GM18861 (cell line): ENCODE data around the gene DDX52.
A peak's percentile ranks its signal among the peaks of the same experiment; 100 is the strongest.
"Not testable (repeated sequence)": the region's sequence is repeated elsewhere in the genome, so short reads cannot be mapped to it uniquely, and the experiment has no call there.

Experiments used
- ATAC-seq: cut with Tn5 transposase; IDR thresholded peaks from one replicate; pipeline ENCODE4 v1.9.1; 2021; ENCODE audit not compliant: unreplicated experiment

Gene DDX52

GRCh38 chr17:37657202-37657601, 14.0 kb upstream of the DDX52 start:
- no peak for ATAC-seq

- ATAC-seq, result no peak
Observed at GRCh38 chr17:37651849-37652248, 8.6 kb upstream of the DDX52 start.

GRCh38 chr17:37650419-37651003, 7.3 kb upstream of the DDX52 start:
- no peak for ATAC-seq

- no peak for ATAC-seq
Observed at GRCh38 chr17:37648555-37648954, 5.3 kb upstream of the DDX52 start.

- ATAC-seq, result no peak
Observed at GRCh38 chr17:37647856-37648255, 4.6 kb upstream of the DDX52 start.

GRCh38 chr17:37643869-37644268, 623 bp upstream of the DDX52 start:
- ATAC-seq, result no peak

- ATAC-seq, result no peak
Observed at GRCh38 chr17:37642681-37643080, 565 bp downstream of the DDX52 start.

GRCh38 chr17:37640015-37640414, 3.2 kb downstream of the DDX52 start:
- ATAC-seq, result no peak

- no peak for ATAC-seq
Observed at GRCh38 chr17:37637956-37638355, 5.3 kb downstream of the DDX52 start.

- ATAC-seq, result not testable (repeated sequence)
Observed at GRCh38 chr17:37616430-37616829, 26.8 kb downstream of the DDX52 start.

GRCh38 chr17:37614823-37615222, 28.4 kb downstream of the DDX52 start:
- ATAC-seq, result no peak

- ATAC-seq, result no peak
Observed at GRCh38 chr17:37614391-37614790, 28.9 kb downstream of the DDX52 start.

GRCh38 chr17:37610971-37611370, 32.3 kb downstream of the DDX52 start:
- no peak for ATAC-seq

GRCh38 chr17:37610041-37610420, 33.2 kb downstream of the DDX52 start:
- not testable (repeated sequence) for ATAC-seq

GRCh38 chr17:37609170-37610040, 33.8 kb downstream of the DDX52 start, which contains the start of gene SYNRG:
TSS of gene SYNRG (minus strand) at chr17:37609418. CDS start at chr17:37609355, 63 bp downstream.
- peak; percentile 69 for ATAC-seq

GRCh38 chr17:37608351-37609169, 34.7 kb downstream of the DDX52 start:
- no peak for ATAC-seq

GRCh38 chr17:37607637-37608331, 35.5 kb downstream of the DDX52 start:
- no peak for ATAC-seq

GRCh38 chr17:37605813-37606505, 37.3 kb downstream of the DDX52 start:
- ATAC-seq, result no peak

- ATAC-seq, result no peak
Observed at GRCh38 chr17:37605081-37605480, 38.2 kb downstream of the DDX52 start.

GRCh38 chr17:37604556-37604955, 38.7 kb downstream of the DDX52 start:
- ATAC-seq, result no peak
